Keratinocyte (primary cell): Measurements from ENCODE around the gene CENPU. TPM values are rescaled to one million over a fixed set of nuclear protein-coding genes. Genes with fewer than 3 reads are reported as not detected.

ENCODE experiments used
- DNase-seq: peaks from one replicate; pipeline ENCODE4 v3.0.0-alpha.2; 2011; ENCODE audit warnings: low read depth, missing footprints, low spot score
- FAIRE-seq: peaks from 2 replicates; lab custom pipeline; 2011; peaks lifted over from hg19 to GRCh38; lab: Jason Lieb, UNC
- H2AFZ ChIP-seq: 2 replicates; pipeline ENCODE4 v1.6.0; 2012; ENCODE audit warnings: low read length, control low read depth, inconsistent platforms; ENCODE audit not compliant: control insufficient read depth
- H3K27ac ChIP-seq: 2 replicates; pipeline ENCODE4 v1.5.1; 2011; ENCODE audit warnings: low read length; ENCODE audit not compliant: control insufficient read depth, insufficient read depth
- H3K27me3 ChIP-seq: 3 replicates; pipeline ENCODE4 v1.6.0; 2011; ENCODE audit warnings: low read length; ENCODE audit not compliant: control insufficient read depth, insufficient read depth; ENCODE audit errors: extremely low read depth
- H3K36me3 ChIP-seq, 2 experiments: 2 replicates in 1 of 2; 3 replicates in 1 of 2; pipeline ENCODE4 v1.5.1; 2011; ENCODE audit warnings: low read length in 2 of 2, mild to moderate bottlenecking in 1 of 2; ENCODE audit not compliant: control insufficient read depth in 2 of 2, insufficient read depth in 2 of 2; ENCODE audit errors: extremely low read depth in 1 of 2
- H3K4me1 ChIP-seq: 3 replicates; pipeline ENCODE4 v1.5.1; 2011; ENCODE audit warnings: low read length; ENCODE audit not compliant: control insufficient read depth, insufficient read depth; ENCODE audit errors: extremely low read depth
- H3K4me2 ChIP-seq: 3 replicates; pipeline ENCODE4 v1.6.0; 2011; ENCODE audit warnings: low read depth, low read length; ENCODE audit not compliant: control insufficient read depth, insufficient read depth; ENCODE audit errors: extremely low read depth
- H3K4me3 ChIP-seq, 3 experiments: fragments of 200-600 bp in 1 of 3; sonication (generic) in 1 of 3; 2 replicates in 2 of 3; 3 replicates in 1 of 3; pipeline ENCODE4 v1.5.1; 2011 to 2016; ENCODE audit warnings: low read length in 3 of 3, mild to moderate bottlenecking in 3 of 3, control low read depth in 2 of 3, inconsistent platforms in 1 of 3, low read depth in 1 of 3, mixed read lengths in 1 of 3, mixed run types in 1 of 3, moderate library complexity in 1 of 3; ENCODE audit not compliant: control insufficient read depth in 2 of 3, insufficient read depth in 2 of 3; ENCODE audit errors: extremely low read depth in 1 of 3
- H3K79me2 ChIP-seq: 2 replicates; pipeline ENCODE4 v1.6.0; 2012; ENCODE audit warnings: low read length; ENCODE audit not compliant: control insufficient read depth, insufficient read depth
- H3K9ac ChIP-seq: 3 replicates; pipeline ENCODE4 v1.6.0; 2011; ENCODE audit warnings: low read length; ENCODE audit not compliant: control insufficient read depth, insufficient read depth; ENCODE audit errors: extremely low read depth
- H3K9me1 ChIP-seq: 3 replicates; pipeline ENCODE4 v1.6.0; 2011; ENCODE audit warnings: low read length; ENCODE audit not compliant: control insufficient read depth, insufficient read depth; ENCODE audit errors: extremely low read depth
- H3K9me3 ChIP-seq: 2 replicates; pipeline ENCODE4 v1.5.1; 2012; ENCODE audit warnings: low read depth, low read length; ENCODE audit not compliant: control insufficient read depth
- H4K20me1 ChIP-seq: 3 replicates; pipeline ENCODE4 v1.6.0; 2011; ENCODE audit warnings: low read length; ENCODE audit not compliant: control insufficient read depth, insufficient read depth; ENCODE audit errors: extremely low read depth
- EZH2 ChIP-seq: IDR thresholded peaks from one replicate; pipeline ENCODE4 v1.6.1; 2012; ENCODE audit warnings: inconsistent platforms, mild to moderate bottlenecking, low read length, moderate library complexity
- dilution Hi-C: fragments of 300-500 bp; cut with MboI; formaldehyde crosslinking; loops from one replicate; pipeline ENCODE4 v1.7.0; 2020; ENCODE audit warnings: low sequenced_read_pairs; ENCODE audit not compliant: extremely low pct_ligation_motif_present
- polyA plus RNA-seq, 5 experiments: library from polyadenylated mRNA; depleted of rRNA in 3 of 5; stranded (reverse) in 3 of 5; stranded (forward) in 1 of 5; unstranded in 1 of 5; fragments of >200 nt; gene quantifications; 1 replicate in 1 of 5; 2 replicates in 3 of 5; 3 replicates in 1 of 5; pipeline versions ENCODE4 v1.2.1 to v1.2.3, GENCODE V29; 2011 to 2012; ENCODE audit warnings: missing spikeins in 2 of 5, low read depth in 1 of 5, low replicate concordance in 1 of 5
- TF ChIP-seq, protein P1 (sequence below), 3 experiments: IDR thresholded peaks in 1 of 3; conservative IDR thresholded peaks in 1 of 3; optimal IDR thresholded peaks in 1 of 3; 2 replicates in 2 of 3; 3 replicates in 1 of 3; pipeline versions ENCODE3 to v1.5.1; 2011; ENCODE audit warnings: low read length in 3 of 3, mild to moderate bottlenecking in 3 of 3, moderate library complexity in 2 of 3, control low read depth in 1 of 3, inconsistent platforms in 1 of 3; ENCODE audit not compliant: insufficient read depth in 2 of 3; ENCODE audit errors: extremely low read depth in 1 of 3

CENPU gene
- polyA plus RNA-seq, 1 donor (not counting 4 experiments of a cell fraction or from before 2014, with no cell fraction given): 12.5 TPM

DNA sequence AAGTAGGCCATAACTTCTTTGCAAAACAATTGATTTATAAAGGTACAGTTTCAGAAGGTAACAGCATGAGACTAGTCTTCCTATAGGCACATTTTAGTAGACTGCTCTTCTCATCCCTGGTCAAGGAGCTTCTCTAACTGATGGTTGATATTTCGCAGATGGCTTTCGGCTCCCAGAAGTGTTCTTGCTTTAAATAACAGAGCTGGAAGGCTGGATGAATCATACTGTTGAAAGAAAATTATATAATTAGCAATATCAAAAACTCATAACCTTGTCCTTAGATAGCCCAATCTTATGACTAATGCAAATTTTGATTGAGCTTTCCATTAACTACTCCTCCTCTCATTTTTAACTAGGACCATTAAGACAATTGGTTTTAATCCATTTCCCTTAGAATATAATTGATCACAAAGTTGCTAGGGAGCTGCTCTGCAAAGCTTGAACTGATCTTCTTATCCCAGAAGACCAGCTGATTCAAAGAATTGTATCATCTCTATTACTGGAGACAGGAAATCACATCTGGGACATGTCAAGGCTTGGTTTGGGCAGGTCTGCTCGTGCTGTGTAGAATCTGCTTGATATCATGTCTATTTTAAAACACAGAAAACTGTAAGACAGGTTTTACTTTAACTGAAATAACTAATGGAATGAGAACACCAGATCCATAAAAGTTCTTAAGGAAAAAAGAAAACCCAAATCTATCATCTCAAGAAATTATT, 38.6 kb downstream of the CENPU start:
- peak; percentile 99 for FAIRE-seq
- H3K27ac ChIP-seq: peak overlapping the region; percentile 53
- TF ChIP-seq EZH2: no peak
- TF ChIP-seq, protein P1, sequence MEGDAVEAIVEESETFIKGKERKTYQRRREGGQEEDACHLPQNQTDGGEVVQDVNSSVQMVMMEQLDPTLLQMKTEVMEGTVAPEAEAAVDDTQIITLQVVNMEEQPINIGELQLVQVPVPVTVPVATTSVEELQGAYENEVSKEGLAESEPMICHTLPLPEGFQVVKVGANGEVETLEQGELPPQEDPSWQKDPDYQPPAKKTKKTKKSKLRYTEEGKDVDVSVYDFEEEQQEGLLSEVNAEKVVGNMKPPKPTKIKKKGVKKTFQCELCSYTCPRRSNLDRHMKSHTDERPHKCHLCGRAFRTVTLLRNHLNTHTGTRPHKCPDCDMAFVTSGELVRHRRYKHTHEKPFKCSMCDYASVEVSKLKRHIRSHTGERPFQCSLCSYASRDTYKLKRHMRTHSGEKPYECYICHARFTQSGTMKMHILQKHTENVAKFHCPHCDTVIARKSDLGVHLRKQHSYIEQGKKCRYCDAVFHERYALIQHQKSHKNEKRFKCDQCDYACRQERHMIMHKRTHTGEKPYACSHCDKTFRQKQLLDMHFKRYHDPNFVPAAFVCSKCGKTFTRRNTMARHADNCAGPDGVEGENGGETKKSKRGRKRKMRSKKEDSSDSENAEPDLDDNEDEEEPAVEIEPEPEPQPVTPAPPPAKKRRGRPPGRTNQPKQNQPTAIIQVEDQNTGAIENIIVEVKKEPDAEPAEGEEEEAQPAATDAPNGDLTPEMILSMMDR (optimal IDR thresholded peaks at IDR 0.05 in 1 of 3, IDR thresholded peaks at IDR 0.05 in 1 of 3, conservative IDR thresholded peaks at IDR 0.05 in 1 of 3; ENCODE audit: extremely low read depth in 1 of 3, insufficient read depth in 2 of 3, low read length in 3 of 3): no peak

DNA sequence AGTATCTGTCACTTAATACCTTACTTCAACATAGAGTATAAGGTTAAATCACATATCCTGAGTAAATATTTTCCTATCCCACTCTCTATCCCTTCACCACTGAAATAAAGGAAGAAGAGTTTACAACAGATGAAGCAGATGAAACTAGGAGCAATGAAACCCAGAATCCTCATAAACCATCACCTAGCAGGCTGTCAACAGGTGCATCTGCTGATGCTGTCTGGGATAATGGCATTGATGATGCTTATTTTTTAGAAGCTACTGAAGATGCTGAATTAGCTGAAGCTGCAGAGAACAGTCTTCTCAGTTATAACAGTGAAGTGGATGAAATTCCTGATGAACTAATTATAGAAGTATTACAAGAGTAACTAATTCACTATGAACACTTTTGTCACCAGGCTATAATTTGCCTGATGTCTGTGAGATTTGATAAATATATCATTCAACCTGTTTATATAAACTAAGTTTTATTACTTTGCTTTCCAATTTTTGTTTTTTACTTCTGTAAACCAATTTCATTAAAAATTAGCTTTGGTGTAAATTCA, 39.4 kb downstream of the CENPU start:
- H3K9me1 ChIP-seq: no peaks in the 10 kb centered on the region
- dilution Hi-C loops: no loop called here
- H3K9me3 ChIP-seq: no peaks in the 10 kb centered on the region
- H3K4me2 ChIP-seq: no peak overlapping the region
- FAIRE-seq (no peak), DNase-seq (no peak)
- peaks cover 0 to 5% of the 10 kb centered on the region in 2 experiments for H3K36me3 ChIP-seq
- H3K27me3 ChIP-seq: no peaks in the 10 kb centered on the region
- H3K79me2 ChIP-seq: no peaks in the 10 kb centered on the region
- no peak overlapping the region for H3K27ac ChIP-seq
- no peak overlapping the region for H3K4me3 ChIP-seq
- no peak overlapping the region for H3K9ac ChIP-seq
- peaks cover 24% of the 10 kb centered on the region for H3K4me1 ChIP-seq
- no peak overlapping the region for H2AFZ ChIP-seq
- H4K20me1 ChIP-seq: no peaks in the 10 kb centered on the region
- TF ChIP-seq, protein P1 (optimal IDR thresholded peaks at IDR 0.05 in 1 of 3, IDR thresholded peaks at IDR 0.05 in 1 of 3, conservative IDR thresholded peaks at IDR 0.05 in 1 of 3; ENCODE audit: extremely low read depth in 1 of 3, insufficient read depth in 2 of 3, low read length in 3 of 3): no peak

More for the DNA sequence above, 38.6 kb downstream of the CENPU start:
- peak overlapping the region; percentile 35 for H3K9ac ChIP-seq
- H3K4me3 ChIP-seq: peak overlapping the region in 1 of 3 experiments; percentile 43
- no peaks in the 10 kb centered on the region for H3K79me2 ChIP-seq
- H3K9me3 ChIP-seq: no peaks in the 10 kb centered on the region
- peaks cover 18% of the 10 kb centered on the region for H3K4me1 ChIP-seq
- dilution Hi-C loops: no loop called here
- peaks cover 0 to 5% of the 10 kb centered on the region in 2 experiments for H3K36me3 ChIP-seq
- H3K4me2 ChIP-seq: peak overlapping the region; percentile 75
- H3K9me1 ChIP-seq: no peaks in the 10 kb centered on the region
- DNase-seq: peak; percentile 79
- H2AFZ ChIP-seq: no peak overlapping the region
- no peaks in the 10 kb centered on the region for H3K27me3 ChIP-seq
- no peaks in the 10 kb centered on the region for H4K20me1 ChIP-seq
